IMR-90 (cell line): ENCODE measurements around the gene TEX13A. TPM values are rescaled to one million over a fixed set of nuclear protein-coding genes. Genes with fewer than 3 reads are reported as not detected.

Source experiments
- ATAC-seq: fragments of 200-7000 bp; cut with Tn5 transposase; 2 replicates; pipeline ENCODE4 v1.9.1; 2020; ENCODE audit warnings: low read depth, mild to moderate bottlenecking, moderate library complexity
- BruUV-seq: library from RNA; stranded (reverse); fragments of 400-500 nt; replicated peaks from 2 replicates; lab custom pipeline; 2021; lab: Mats Ljungman, UMichigan
- CTCF ChIA-PET: fragments of 300-600 bp; formaldehyde crosslinking; extraction: SDS; loops from one replicate; lab custom pipeline; 2021; ENCODE audit warnings: antibody characterized with exemption; lab: Yijun Ruan, JAX
- POLR2A ChIA-PET: fragments of 300-600 bp; sonication (Branson Sonifier 250); formaldehyde crosslinking; loops from one replicate; lab custom pipeline; 2022; ENCODE audit warnings: antibody characterized with exemption; ENCODE audit not compliant: unreplicated experiment; lab: Charles Lee
- DNase-seq: peaks from one replicate; pipeline ENCODE4 v3.0.0; 2013
- H2AFZ ChIP-seq: replicated peaks from 2 replicates; pipeline ENCODE3; 2013; ENCODE audit warnings: low read length, mild to moderate bottlenecking; ENCODE audit not compliant: poor library complexity
- H2AK5ac ChIP-seq: 2 replicates; pipeline ENCODE4 v1.6.1; 2013; ENCODE audit warnings: low read depth, low read length, inconsistent platforms
- H2AK9ac ChIP-seq: replicated peaks from 2 replicates; pipeline ENCODE3; 2013; ENCODE audit warnings: mild to moderate bottlenecking, low read depth, low read length, moderate library complexity; ENCODE audit not compliant: poor library complexity
- H2BK120ac ChIP-seq: 2 replicates; pipeline ENCODE4 v1.6.1; 2013; ENCODE audit warnings: low read depth, low read length, inconsistent platforms
- H2BK15ac ChIP-seq: 3 replicates; pipeline ENCODE4 v1.6.1; 2013; ENCODE audit warnings: low read depth, low read length, inconsistent platforms
- H2BK20ac ChIP-seq: 2 replicates; pipeline ENCODE4 v1.6.1; 2013; ENCODE audit warnings: low read depth, mild to moderate bottlenecking, inconsistent platforms, low read length, moderate library complexity
- H2BK5ac ChIP-seq: 2 replicates; pipeline ENCODE4 v1.6.1; 2013; ENCODE audit warnings: mild to moderate bottlenecking, low read depth, low read length, inconsistent platforms; ENCODE audit not compliant: poor library complexity, severe bottlenecking
- H3K14ac ChIP-seq: replicated peaks from 2 replicates; pipeline ENCODE4 v1.6.1; 2013; ENCODE audit warnings: low read depth, low read length, inconsistent platforms
- H3K18ac ChIP-seq: 2 replicates; pipeline ENCODE4 v1.6.1; 2013; ENCODE audit warnings: low read depth, low read length, control low read depth
- H3K23ac ChIP-seq: 2 replicates; pipeline ENCODE4 v1.6.1; 2013; ENCODE audit warnings: low read depth, low read length, inconsistent platforms
- H3K27ac ChIP-seq: 2 replicates; pipeline ENCODE4 v1.5.1; 2013; ENCODE audit warnings: mild to moderate bottlenecking, control low read depth, low read length; ENCODE audit not compliant: insufficient read depth
- H3K27me3 ChIP-seq: 2 replicates; pipeline ENCODE4 v1.6.1; 2013; ENCODE audit warnings: low read length; ENCODE audit not compliant: control insufficient read depth, insufficient read depth
- H3K36me3 ChIP-seq: 2 replicates; pipeline ENCODE4 v1.6.1; 2013; ENCODE audit warnings: low read length, mixed read lengths; ENCODE audit not compliant: control insufficient read depth, insufficient read depth
- H3K4ac ChIP-seq: 2 replicates; pipeline ENCODE4 v1.6.1; 2013; ENCODE audit warnings: low read depth, low read length, inconsistent platforms
- H3K4me1 ChIP-seq: 2 replicates; pipeline ENCODE4 v1.6.1; 2013; ENCODE audit warnings: low read length, mixed read lengths; ENCODE audit not compliant: control insufficient read depth, insufficient read depth
- H3K4me2 ChIP-seq: 2 replicates; pipeline ENCODE4 v1.6.1; 2013; ENCODE audit warnings: low read depth, mild to moderate bottlenecking, control low read depth, low read length, moderate library complexity
- H3K4me3 ChIP-seq: 2 replicates; pipeline ENCODE4 v1.5.1; 2013; ENCODE audit warnings: low read depth, mild to moderate bottlenecking, control low read depth, low read length, moderate library complexity; ENCODE audit not compliant: insufficient read depth
- H3K56ac ChIP-seq: 2 replicates; pipeline ENCODE4 v1.6.1; 2013; ENCODE audit warnings: low read length, inconsistent platforms; ENCODE audit not compliant: insufficient read depth; ENCODE audit errors: extremely low read depth
- H3K79me1 ChIP-seq, 2 experiments: 2 replicates each; pipeline ENCODE4 v1.6.1; 2013; ENCODE audit warnings: low read length in 2 of 2, inconsistent platforms in 1 of 2, low read depth in 1 of 2
- H3K9ac ChIP-seq: 2 replicates; pipeline ENCODE4 v1.6.1; 2013; ENCODE audit warnings: low read depth, low read length, control low read depth
- H3K9me1 ChIP-seq: 2 replicates; pipeline ENCODE4 v1.6.1; 2013; ENCODE audit warnings: low read length, inconsistent platforms; ENCODE audit not compliant: insufficient read depth
- H3K9me3 ChIP-seq: 2 replicates; pipeline ENCODE4 v1.6.1; 2013; ENCODE audit warnings: low read length; ENCODE audit not compliant: control insufficient read depth, insufficient read depth
- H4K20me1 ChIP-seq: 2 replicates; pipeline ENCODE4 v1.6.1; 2013; ENCODE audit warnings: low read length, inconsistent platforms; ENCODE audit not compliant: insufficient read depth
- H4K5ac ChIP-seq: 2 replicates; pipeline ENCODE4 v1.6.1; 2013; ENCODE audit warnings: mild to moderate bottlenecking, low read depth, low read length, control low read depth
- H4K8ac ChIP-seq, 2 experiments: 2 replicates each; pipeline ENCODE4 v1.6.1; 2013; ENCODE audit warnings: low read depth in 2 of 2, low read length in 2 of 2, control low read depth in 1 of 2, inconsistent platforms in 1 of 2
- H4K91ac ChIP-seq: 2 replicates; pipeline ENCODE4 v1.6.1; 2013; ENCODE audit warnings: low read depth, low read length, inconsistent platforms; ENCODE audit not compliant: insufficient read depth
- BHLHE40 ChIP-seq: fragments of 150-350 bp; IDR thresholded peaks from 2 replicates; pipeline ENCODE4 v1.6.1; 2016; ENCODE audit warnings: mild to moderate bottlenecking, low read depth, low read length
- CHD1 ChIP-seq: IDR thresholded peaks from 2 replicates; pipeline ENCODE4 v1.6.1; 2012; ENCODE audit warnings: low read depth, low read length, improper control_type of control experiment
- CTCF ChIP-seq: conservative IDR thresholded peaks from 2 replicates; pipeline ENCODE4 v1.5.1; 2012; ENCODE audit warnings: mild to moderate bottlenecking, low read depth, low read length, improper control_type of control experiment
- MAFK ChIP-seq: IDR thresholded peaks from 2 replicates; pipeline ENCODE4 v1.6.1; 2012; ENCODE audit warnings: low read depth, low read length, improper control_type of control experiment
- MAZ ChIP-seq: IDR thresholded peaks from 2 replicates; pipeline ENCODE4 v1.6.1; 2012; ENCODE audit warnings: low read depth, mild to moderate bottlenecking, low read length, improper control_type of control experiment, moderate library complexity, borderline replicate concordance
- MXI1 ChIP-seq: IDR thresholded peaks from 2 replicates; pipeline ENCODE4 v1.6.1; 2012; ENCODE audit warnings: low read depth, mild to moderate bottlenecking, low read length, moderate library complexity, borderline replicate concordance
- POLR2A ChIP-seq: IDR thresholded peaks from 2 replicates; pipeline ENCODE4 v1.6.1; 2012; ENCODE audit warnings: mild to moderate bottlenecking, low read depth, low read length
- RAD21 ChIP-seq: IDR thresholded peaks from 2 replicates; pipeline ENCODE4 v1.6.1; 2012; ENCODE audit warnings: low read length, improper control_type of control experiment
- RCOR1 ChIP-seq: IDR thresholded peaks from 2 replicates; pipeline ENCODE4 v1.6.1; 2012; ENCODE audit warnings: mild to moderate bottlenecking, low read length, improper control_type of control experiment; ENCODE audit not compliant: insufficient replicate concordance
- RFX5 ChIP-seq: IDR thresholded peaks from 2 replicates; pipeline ENCODE4 v1.8.0; 2012; ENCODE audit warnings: low read depth, mild to moderate bottlenecking, low read length, moderate library complexity
- USF2 ChIP-seq: fragments of 150-350 bp; IDR thresholded peaks from 2 replicates; pipeline ENCODE4 v1.6.1; 2017; ENCODE audit warnings: mild to moderate bottlenecking, antibody characterized with exemption, low read length, low read depth
- WGBS, 2 experiments: methylation state at CpG; one replicate each; pipeline versions ENCODE4 v1.1.5 to v1.1.7; 2013; ENCODE audit warnings: missing lambda C conversion rate in 2 of 2; ENCODE audit not compliant: insufficient read length in 1 of 2; ENCODE audit errors: extremely low coverage in 2 of 2; 5-methylcytosine and 5-hydroxymethylcytosine counted together
- dilution Hi-C: fragments of 300-500 bp; cut with HindIII; formaldehyde crosslinking; loops from one replicate; pipeline ENCODE4 v1.14.3; 2018; ENCODE audit warnings: low sequenced_read_pairs; ENCODE audit not compliant: unreplicated experiment
- in situ Hi-C: fragments of 300-500 bp; cut with MboI; formaldehyde crosslinking; loops from 3 replicates; pipeline ENCODE4 v1.14.3; 2019; ENCODE audit warnings: low sequenced_read_pairs, inconsistent platforms, mixed read lengths
- intact Hi-C: fragments of 100-400 bp; cut with micrococcal nuclease; formaldehyde crosslinking; loops from 2 replicates; pipeline ENCODE4 v1.10.0; 2022
- polyA plus RNA-seq, 3 experiments: library from polyadenylated mRNA; depleted of rRNA; stranded (reverse); fragments of >200 nt; gene quantifications; 2 replicates each; pipeline ENCODE4 v1.2.3, GENCODE V29; 2012; ENCODE audit warnings: low replicate concordance in 1 of 3
- total RNA-seq: library from RNA; depleted of rRNA; stranded (reverse); fragments of >200 nt; gene quantifications from 2 replicates; pipeline ENCODE4 v1.2.3, GENCODE V29; 2012

TEX13A gene
- total and polyA plus RNA-seq, 2 of the 4 experiments (the other 2 are of a cell fraction), result not detected

GRCh38 chrX:105219454-105220401 lies 766 bp downstream of the TEX13A start:
- H3K56ac ChIP-seq, result no peak overlapping the region

More at GRCh38 chrX:105219454-105220401, 766 bp downstream of the TEX13A start:
- no peak overlapping the region for H2BK15ac ChIP-seq
- no peak overlapping the region for H2BK20ac ChIP-seq
- H3K79me1 ChIP-seq, result no peaks in the 10 kb centered on the region
- no peaks in the 10 kb centered on the region for H3K4me1 ChIP-seq
- no peak overlapping the region for H3K9ac ChIP-seq
- no peak overlapping the region for H2AK5ac ChIP-seq
- no peak overlapping the region for H4K91ac ChIP-seq
- no peaks in the 10 kb centered on the region for H3K9me1 ChIP-seq
- no peaks in the 10 kb centered on the region for H3K36me3 ChIP-seq
- no peak overlapping the region for H3K27ac ChIP-seq
- dilution Hi-C loops (no loop called here), intact Hi-C loops (no loop called here), in situ Hi-C loops (no loop called here)
- TF ChIP-seq RAD21 (no peak), MXI1 (no peak), BHLHE40 (no peak), USF2 (no peak), CHD1 (no peak), POLR2A (no peak), RFX5 (no peak), RCOR1 (no peak), CTCF (no peak), MAFK (no peak), MAZ (no peak)
- H3K27me3 ChIP-seq, result no peaks in the 10 kb centered on the region
- WGBS, 2 experiments, result 58% methylated on average over 2 of the region's 26 CpGs; no CpG with 5 or more reads in 1 of the 2 experiments
- POLR2A ChIA-PET, result no interaction called here
- H3K14ac ChIP-seq, result no peak overlapping the region
- no peak overlapping the region for H3K4me3 ChIP-seq
- H3K23ac ChIP-seq, result no peak overlapping the region
- no peak for DNase-seq
- H3K9me3 ChIP-seq, result peaks cover 6% of the 10 kb centered on the region
- no peak overlapping the region for H4K5ac ChIP-seq
- no peak for ATAC-seq
- CTCF ChIA-PET, result no interaction called here
- H3K18ac ChIP-seq, result no peak overlapping the region
- no TSS peak for BruUV-seq
- no peak overlapping the region for H2BK120ac ChIP-seq
- no peaks in the 10 kb centered on the region for H4K20me1 ChIP-seq
- no peak overlapping the region for H2AFZ ChIP-seq
- H4K8ac ChIP-seq, result no peak overlapping the region
- no peak overlapping the region for H2BK5ac ChIP-seq
- no peak overlapping the region for H2AK9ac ChIP-seq
- H3K4me2 ChIP-seq, result no peak overlapping the region
- no peak overlapping the region for H3K4ac ChIP-seq
